RCC 7860 (cell line): Measurements from ENCODE around the gene SLC6A3.

Experiments
- DNase-seq: peaks from one replicate; pipeline ENCODE4 v3.0.0-alpha.2; 2015; ENCODE audit warnings: low spot score
- FAIRE-seq: peaks from 2 replicates; lab custom pipeline; 2012; peaks lifted over from hg19 to GRCh38; lab: Jason Lieb, UNC

The SLC6A3 gene

DNA sequence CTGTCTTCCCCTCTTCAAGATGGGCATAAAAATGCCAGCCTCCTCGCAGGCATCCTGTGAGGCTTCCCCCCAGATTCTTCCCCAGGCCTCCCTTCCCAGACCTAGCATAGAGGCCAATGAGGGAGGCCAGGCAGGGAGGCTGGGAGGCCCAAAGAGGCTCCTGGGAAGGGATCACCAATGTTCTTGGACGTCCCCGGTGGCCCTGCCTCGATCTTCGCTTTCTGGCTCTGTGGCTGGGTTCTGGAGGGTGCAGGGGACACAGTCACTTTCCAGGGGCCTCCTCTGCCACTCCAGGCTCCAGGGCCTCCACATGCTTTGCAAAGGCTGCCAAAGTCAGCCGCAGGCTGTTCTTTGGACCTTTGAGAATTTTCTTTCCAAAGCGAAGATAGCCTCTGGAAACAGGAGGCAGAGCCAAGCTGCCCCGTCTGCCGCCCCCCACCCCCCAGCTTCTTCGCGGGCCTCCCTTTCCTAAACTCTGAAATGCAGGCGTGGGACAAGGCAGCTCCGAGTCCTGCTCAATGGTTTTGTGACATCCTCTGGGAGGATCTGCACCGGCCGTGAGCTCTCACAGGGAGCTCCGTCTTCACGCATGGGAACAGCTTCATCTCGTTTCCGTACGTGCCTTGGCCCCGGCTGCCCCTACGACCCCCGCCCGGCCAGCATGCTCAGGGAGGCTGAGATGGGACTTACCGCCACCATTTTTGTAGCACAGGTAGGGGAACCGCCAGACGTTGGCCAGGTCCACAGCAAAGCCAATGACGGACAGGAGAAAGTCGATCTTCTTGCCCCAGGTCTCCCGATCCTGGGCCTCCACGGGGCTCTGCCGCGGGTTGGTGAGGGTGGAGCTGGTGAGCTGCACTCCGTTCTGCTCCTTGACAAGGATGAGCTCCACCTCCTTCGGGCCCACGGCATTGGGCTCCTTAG is 2.8 kb downstream of the SLC6A3 start:
- FAIRE-seq (no peak), DNase-seq (no peak)

DNA sequence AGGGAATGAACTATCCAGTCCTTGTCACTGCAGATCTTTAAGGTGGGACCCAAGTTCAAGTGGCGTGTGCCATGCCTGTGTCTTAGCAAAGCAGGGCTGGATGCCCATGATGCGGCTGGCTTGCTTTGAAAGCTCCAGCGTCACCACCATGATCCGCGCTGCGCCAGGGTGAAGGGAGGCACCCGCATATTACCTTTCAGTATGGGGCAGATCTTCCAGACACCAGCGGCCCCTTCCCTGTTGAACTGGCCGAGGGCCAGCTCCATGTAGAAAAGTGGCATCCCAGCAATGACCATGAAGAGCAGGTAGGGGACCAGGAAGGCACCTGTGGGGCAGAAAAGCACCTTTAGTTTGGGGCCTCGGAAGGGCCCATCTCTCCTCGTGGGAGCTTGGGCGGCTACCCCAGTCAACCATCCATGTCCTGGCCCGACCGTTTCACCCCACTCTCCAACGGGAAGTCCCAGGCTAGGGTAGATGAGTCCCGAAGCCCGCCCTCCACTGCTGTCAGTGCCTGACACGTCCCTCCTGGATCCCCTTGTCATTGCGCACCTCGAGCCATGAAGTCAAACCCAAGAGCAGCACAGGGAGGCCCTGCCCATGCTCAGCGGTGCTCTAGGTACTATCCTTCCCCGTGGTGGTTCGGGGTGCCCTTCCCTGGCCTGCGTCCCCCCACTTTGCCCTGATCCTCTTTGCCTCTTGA is 3.9 kb downstream of the SLC6A3 start:
- DNase-seq (no peak), FAIRE-seq (no peak)

DNA sequence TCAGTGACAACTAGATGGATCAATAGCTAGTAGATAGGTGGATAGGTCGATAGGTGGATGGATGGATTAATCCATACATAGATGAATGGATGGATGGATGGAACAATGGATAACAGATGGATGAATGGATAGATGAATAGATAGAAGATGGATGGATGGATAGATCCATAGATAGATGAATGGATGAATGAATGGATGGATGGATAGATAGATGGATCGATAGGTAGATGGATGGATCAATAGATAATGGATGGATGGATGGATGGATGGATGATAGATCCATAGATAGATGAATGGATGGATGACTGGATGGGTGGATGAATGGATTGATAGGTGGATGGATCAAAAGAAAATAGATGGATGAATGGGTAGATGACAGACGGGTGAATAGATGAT is 5.1 kb downstream of the SLC6A3 start:
- FAIRE-seq = no peak
- no peak for DNase-seq

DNA sequence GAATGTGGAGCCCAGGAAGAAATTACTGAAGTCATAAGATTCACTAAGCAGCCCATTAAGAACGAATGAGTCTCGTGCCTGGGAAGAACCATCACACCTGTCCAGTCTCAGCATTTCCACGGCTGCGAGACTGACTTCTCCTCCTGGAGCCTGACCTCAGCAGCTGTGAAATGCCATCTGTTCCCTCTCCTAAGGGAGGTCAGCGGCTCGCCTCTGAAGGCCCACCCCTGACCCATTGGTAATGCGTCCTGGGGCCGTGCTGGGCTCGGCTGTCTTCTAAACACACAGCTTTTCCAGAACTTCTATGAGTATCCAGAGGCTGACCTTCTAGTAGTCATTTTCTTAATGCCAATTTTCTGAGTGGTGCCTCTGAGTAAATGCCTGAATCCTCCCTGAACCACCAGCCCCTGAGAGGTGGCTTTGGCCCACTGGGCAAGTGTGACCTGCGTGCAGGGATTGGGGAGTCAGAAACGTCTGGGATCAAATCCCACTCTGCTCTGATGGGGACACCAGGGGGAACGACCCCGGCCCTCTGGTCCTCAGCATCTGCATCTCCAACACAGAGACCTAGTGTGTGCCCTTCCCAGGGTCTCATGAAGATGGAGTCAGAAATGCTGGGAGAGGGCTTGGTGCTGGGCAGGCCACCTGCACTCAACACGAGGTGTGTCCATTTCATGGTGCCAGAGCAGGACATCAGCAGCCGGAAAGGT is 5.7 kb downstream of the SLC6A3 start:
- FAIRE-seq (no peak), DNase-seq (no peak)

DNA sequence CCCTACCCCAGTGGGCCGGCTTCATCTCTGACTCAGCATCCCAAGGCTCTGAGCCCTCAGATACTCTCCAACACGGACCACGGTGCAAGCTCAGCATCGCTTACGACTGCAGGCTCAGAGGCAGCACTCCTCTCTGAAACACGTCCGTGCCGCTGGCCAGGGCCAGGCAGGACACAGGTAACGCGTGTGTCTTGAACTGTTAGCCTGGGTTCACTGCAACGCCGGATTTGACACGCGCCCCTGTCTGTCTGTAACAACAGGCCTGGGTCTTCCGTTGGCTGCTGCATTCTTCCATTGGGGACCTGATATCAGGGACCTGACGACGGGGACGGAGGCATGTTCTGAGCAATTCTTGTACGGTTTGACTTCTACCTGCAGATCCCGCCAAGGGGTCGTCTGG is 6.4 kb downstream of the SLC6A3 start:
- FAIRE-seq (no peak), DNase-seq (no peak)

DNA sequence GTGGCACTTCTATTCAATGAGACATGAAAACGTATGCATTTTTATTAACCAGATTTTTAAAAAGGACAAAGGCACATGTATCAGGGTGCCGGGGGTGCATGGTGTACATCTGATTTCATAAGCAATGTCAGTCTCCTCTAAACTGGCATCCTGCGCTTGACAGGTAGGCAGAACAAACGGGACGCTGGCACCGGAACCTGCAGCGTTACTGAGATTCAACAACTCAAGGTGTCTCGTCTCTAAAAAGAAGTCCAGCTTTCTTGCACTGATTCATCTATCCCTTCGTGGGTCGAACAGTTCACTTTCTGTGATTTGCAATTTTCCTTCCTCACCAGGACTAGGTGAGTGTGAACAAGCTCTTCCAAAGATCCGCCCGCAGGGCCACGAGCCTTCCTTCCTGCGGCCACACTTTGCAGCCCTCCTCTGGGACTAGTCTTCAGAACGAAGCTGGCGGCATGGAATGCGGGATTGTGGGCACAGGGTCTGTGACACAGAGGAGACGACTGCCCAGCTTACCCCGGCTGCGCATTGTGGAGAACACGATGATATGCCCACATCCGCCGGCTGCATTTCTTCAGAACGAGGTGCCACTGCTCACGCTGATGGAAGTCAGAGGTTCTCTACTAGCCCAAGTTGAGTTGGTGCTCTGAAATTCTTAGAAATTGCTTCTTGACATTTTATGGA is 7.2 kb downstream of the SLC6A3 start:
- no peak for DNase-seq
- FAIRE-seq = no peak

DNA sequence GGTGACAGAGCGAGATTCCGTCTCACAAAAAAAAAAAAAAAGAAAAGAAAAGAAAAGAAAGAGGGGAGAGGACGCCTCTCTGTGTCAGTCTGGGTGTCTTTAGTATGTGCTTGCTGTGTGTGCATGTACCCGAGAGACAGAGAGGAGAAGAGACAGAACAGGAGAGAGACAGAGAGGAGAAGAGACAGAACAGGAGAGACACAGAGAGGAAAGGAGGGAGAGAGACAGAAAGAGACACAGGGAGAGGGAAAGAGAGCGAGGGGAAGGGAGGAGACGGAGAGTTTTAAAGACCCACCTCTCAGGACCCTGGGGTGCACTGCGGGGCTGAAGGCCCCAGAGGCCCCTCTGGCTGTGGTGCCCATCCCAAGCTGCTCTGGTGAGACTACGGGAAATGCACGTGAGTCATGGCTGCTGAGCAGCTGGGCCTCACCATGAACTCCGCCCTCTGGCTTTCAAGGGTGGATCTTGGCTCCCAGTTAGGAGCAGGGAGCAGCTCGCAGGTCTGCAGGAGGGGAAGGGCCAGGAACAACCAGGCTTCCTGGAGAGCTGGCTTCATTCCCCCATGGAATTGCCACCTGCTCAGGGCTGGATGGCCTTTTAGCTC is 7.9 kb downstream of the SLC6A3 start:
- DNase-seq = peak; percentile 25
- FAIRE-seq = no peak

DNA sequence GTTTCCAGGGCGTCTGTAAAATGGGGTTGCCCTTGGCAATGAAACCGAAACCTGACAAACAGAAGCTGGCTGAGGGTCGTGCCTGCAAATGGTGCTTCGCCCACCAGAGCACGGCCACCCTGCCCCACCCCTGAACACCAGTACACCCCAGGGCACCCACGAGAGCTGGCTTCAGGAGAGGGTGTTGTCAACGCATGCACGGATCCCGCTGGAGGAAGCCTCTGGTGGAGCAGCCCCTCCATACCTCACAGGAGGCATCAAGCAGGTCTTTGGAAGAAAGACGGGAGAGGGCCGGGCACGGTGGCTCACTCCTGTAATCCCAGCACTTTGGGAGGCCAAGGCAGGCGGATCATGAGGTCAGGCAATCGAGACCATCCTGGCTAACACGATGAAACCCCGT is 8.6 kb downstream of the SLC6A3 start:
- DNase-seq (no peak), FAIRE-seq (no peak)

DNA sequence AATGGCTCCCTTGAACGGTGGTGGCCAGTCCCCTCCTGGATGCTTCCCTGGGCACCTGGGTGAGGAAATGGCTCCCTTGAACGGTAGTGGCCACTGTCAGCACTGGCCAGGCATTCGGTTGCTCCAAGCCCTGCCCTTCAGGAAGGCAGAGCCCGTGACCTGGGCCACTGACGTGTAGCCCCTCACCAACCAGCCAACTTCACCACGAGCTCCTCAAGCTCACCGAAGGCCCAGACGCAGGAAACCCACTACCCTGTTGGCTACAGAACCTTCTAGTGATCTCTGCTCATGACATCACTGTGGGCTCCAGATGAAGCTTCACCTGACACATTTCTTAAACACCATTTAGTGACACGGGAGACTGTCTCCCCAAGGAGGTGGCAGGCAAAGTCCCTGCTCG is 9.2 kb downstream of the SLC6A3 start:
- FAIRE-seq = no peak

DNA sequence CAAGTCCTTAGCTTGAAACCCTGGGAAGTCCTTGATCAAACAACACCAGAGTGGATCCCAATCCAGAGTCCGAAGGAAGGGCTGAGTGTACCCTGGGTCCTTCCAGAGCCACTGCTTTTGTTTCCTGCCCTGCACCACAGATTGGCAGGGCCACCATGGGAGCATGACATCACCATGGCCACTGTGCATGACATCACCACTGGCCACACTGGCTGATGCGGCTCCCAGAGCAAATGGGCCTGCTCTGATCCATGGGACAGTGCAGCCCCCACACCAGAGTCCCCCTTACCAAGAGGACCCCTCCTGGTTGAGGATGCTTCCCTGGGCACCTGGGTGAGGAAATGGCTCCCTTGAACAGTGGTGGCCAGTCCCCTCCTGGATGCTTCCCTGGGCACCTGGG is 9.9 kb downstream of the SLC6A3 start:
- FAIRE-seq (no peak), DNase-seq (no peak)

More for the DNA sequence above, 9.2 kb downstream of the SLC6A3 start:
- no peak for DNase-seq

DNA sequence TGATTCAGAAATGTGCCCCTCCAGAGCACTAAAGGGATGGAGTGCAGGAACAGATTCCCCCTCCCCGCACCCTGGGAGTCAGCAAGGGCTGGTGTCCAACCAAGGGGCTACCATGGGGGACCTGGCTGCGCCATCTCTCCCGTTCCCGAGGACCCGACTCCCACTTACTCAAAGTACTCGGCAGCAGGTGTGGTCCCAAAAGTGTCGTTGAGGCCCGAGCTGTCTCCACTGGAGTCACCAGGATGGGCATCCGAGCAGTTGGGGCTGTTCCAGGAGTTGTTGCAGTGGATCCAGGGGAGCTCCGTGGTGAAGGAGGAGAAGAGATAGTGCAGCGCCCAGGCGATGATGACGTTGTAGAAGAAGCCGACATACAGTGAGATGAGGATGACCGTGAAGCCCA is 12.9 kb downstream of the SLC6A3 start:
- DNase-seq (no peak), FAIRE-seq (no peak)

DNA sequence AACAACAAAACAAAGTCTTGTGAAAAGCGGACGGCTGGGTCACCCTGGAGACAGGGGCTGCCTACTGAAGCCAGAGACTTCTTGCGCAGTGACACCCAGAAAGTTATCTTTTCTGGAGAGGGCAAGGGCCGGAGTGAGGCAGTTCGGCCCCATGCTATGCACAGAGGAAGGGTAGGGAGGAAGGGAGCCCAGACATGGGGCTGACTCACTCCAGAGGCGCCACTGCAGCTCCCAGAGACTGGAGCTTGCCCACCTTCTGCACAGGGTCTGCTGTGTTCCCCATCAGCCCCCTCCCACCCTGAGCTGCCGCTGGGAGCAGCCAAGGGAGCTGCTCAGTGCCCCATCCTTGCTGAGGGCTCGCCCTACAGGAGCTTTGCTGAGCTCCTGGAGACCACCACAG is 13.3 kb downstream of the SLC6A3 start:
- no peak for DNase-seq
- FAIRE-seq = no peak

DNA sequence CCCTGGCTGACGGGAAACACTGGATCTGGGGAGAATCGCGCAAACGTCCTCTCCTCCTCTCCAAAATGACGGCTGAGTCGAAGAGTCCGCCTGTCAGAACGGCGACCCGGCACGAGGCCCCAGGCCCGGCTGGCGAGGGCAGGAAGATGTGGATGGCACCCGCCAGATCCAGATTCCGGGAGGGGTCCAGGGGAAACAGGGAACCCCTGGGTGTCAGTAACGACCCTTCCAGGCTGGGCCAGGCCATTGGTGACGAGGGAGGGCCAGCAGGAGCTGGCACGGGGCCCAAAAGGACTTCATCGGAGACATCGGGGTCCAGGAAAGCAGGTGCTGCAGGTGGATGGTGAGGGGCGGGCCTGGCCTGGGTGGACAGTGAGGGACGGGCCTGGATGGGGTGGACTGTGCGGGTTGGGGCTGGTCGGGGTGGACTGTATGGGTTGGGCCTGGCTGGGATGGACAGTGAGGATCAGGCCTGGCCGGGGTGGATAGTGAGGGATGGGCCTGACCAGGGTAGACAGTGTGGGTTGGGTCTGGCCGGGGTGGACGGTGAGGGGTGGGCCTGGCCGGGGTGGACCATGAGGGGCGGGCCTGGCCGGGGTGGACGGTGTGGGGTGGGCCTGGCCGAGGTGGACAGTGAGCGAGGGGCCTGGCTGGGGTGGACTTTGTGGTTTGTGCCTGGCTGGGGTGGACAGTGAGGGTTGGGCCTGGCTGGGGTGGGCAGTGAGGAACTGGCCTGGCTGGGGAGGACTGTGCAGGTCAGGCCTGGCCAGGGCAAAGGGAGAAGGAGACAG is 14.0 kb downstream of the SLC6A3 start:
- DNase-seq = no peak
- no peak for FAIRE-seq

DNA sequence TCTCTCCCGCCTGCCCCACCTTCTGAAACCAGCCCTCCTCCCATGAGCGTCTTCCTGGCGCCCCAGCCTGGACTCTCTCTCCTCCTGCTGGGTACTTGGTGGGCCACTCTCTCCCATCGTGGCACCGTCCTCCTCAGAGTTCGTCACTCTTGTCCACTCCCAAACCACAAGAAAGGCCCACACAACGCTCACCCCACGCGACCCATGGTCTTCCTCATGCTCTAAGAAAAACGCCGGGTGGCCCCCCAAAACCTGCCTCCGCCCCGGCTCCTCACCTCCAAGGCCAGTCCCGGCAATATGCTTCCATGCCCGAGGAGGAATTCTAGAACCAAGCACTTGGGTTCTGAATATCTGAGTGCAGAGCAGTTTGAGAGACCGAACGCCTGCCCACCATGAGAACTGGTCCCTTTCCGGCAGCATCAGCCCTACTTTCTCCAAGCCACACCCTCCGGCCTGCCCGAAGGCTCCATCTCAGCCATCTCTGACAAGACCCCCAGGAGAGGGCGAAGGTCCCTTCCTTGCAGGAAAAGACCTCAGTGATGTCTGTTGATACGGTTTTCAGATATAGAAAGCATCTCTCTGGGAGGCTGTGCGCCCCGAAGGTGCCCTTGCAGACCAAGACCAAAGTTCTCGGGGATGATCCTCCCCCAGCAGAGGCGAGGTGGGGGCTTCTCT is 15.0 kb downstream of the SLC6A3 start:
- DNase-seq (no peak), FAIRE-seq (no peak)

DNA sequence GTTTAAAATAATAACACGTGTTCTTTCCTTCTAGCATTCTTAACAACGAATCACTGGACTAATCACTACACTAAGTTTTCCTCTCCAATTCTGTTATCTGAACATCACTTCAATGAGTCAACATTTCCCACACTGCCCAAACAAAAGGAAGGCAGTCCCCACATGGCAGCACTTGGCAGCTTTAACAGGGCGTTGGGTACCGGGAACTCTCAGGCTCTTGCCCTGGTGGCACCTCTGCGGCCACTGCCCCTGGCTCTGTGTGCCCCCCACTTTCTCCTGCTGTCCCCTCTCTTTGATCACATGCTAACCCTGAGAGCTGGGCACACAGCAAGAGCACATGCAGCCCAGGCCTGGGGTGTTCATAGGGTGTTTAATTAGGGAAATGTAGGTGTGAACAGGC is 15.7 kb downstream of the SLC6A3 start:
- FAIRE-seq (no peak), DNase-seq (no peak)

DNA sequence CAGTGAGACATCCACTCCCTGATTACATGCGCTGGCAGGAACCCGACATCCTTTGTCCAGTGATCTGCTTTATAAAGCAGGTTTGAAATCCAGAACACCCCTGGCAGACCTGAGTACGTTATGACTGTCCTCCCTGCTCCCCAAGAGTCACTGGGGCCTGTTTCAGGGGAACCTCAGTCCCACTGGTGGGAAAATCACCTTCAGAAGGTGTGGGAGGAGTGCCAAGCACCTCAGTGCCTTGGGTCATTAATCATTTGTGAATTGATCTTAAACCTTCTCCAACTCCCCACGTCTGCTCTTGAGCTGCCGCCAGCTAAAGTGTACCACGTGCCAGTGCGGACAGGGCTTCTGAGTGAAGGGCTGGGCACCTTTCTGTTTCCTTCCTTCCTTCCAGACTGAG is 16.2 kb downstream of the SLC6A3 start:
- no peak for DNase-seq

DNA sequence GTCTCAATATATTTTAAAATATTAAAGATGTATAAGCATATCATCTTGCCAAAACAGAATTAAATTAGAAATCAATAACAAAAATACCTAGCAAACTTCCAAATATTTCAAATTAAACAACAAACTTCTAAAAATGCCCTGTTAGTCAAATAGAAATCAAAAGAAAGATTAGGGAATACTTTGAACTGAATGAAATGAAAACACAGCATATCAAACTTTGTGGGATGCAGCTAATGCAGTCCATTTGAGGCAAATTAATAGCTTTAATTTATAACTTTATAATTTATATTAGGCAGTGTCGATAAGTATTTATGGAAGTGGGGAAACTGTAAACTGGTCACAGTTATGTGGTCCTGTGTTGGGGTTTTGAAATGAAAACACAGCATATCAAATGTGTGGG is 17.1 kb downstream of the SLC6A3 start:
- DNase-seq (no peak), FAIRE-seq (no peak)

More for the DNA sequence above, 16.2 kb downstream of the SLC6A3 start:
- no peak for FAIRE-seq

DNA sequence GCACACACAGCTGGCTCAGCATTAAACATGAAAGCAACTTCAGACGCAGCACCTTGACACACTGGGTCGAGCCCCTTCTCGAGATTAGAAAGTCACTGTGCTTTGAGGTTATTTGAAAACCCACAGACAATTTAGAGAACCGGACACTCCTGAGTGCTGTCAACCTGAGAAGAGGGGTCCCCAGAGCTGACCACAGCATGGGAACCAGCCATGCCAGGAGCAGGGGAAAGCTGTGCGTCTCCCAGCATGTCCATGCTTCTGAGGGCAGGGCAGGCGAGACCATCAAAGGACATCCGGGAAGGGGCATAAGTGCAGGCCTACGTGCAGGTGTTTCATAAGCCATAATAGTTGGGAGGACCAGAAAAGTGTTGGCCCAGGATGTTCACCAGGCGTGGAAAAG is 20.5 kb downstream of the SLC6A3 start:
- FAIRE-seq = no peak
- DNase-seq = no peak

DNA sequence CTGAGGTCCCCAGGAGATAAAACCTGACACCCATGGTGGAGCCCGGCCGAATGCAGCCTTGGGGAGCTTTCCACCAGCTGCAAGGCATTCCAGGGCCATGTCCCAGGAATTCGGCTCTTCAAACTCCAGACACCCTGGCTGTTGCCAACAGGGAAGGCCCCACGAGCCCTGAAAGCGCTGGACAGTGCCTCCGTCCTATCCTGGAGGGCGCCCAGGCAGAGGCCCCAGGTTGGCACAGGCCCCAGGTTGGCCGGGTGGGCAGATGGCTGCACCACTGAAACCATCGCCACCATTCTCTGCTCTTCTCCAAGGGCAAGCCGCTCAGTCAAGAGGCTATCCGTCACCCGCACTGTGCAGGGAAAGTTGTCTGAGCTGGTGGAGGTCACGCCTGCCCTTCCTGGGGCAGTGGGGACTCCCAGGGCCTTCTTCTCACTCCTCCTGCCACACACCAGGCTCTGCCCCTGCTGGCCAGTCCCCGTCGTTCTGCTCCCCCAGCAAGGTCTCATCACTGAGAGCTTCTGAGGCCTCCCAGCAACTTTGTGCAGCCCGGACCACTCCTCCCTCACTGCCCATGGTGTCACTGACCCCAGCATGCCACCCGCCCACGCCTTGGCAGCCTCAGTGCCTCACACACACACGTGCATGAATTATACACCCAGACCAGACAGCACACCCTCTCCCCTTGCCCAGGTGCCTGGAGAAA is 21.2 kb downstream of the SLC6A3 start:
- FAIRE-seq (no peak), DNase-seq (no peak)
